Right atrium auricular region (tissue), 2 donors: Measurements from ENCODE around the gene SLIT1. TPM values are rescaled to one million over a fixed set of nuclear protein-coding genes. Genes with fewer than 3 reads are reported as not detected.
"Not testable (repeated sequence)": the region's sequence is repeated elsewhere in the genome, so short reads cannot be mapped to it uniquely, and the experiment has no call there.

Experiments
- DNase-seq: peaks from one replicate; pipeline ENCODE4 v3.0.0-alpha.2; 2019; ENCODE audit warnings: low spot score
- H3K27ac ChIP-seq, 2 donors: fragments of 200-600 bp; sonication (generic); 1 replicate in 1 of 2; 2 replicates in 1 of 2; pipeline ENCODE4 v1.5.1; 2016 to 2019
- H3K27me3 ChIP-seq, 2 donors: fragments of 200-600 bp; sonication (generic); one replicate each; pipeline versions ENCODE4 v1.5.1 to v1.6.0; 2017 to 2019
- H3K36me3 ChIP-seq: fragments of 200-600 bp; sonication (generic); one replicate; pipeline ENCODE4 v1.5.1; 2016
- H3K4me1 ChIP-seq, 2 donors: fragments of 200-600 bp; sonication (generic); one replicate each; pipeline versions ENCODE4 v1.5.1 to v1.6.0; 2017 to 2019
- H3K4me3 ChIP-seq, 2 donors: fragments of 200-600 bp; sonication (generic); 1 replicate in 1 of 2; 2 replicates in 1 of 2; pipeline ENCODE4 v1.5.1; 2017 to 2019; ENCODE audit warnings: mild to moderate bottlenecking in 1 of 2, moderate library complexity in 1 of 2
- H3K9me3 ChIP-seq, 2 donors: fragments of 200-600 bp; sonication (generic); one replicate each; pipeline ENCODE4 v1.5.1; 2019
- total RNA-seq, 2 donors: library from RNA; depleted of rRNA; stranded (reverse); fragments of >200 nt; gene quantifications; one replicate each; pipeline ENCODE4 v1.1.0, GENCODE V29; 2016
- TF ChIP-seq, protein P1 (sequence below), 2 donors: fragments of 200-600 bp; sonication (generic); IDR thresholded peaks; one replicate each; pipeline ENCODE4 v1.5.1; 2019; ENCODE audit warnings: antibody characterized with exemption in 2 of 2

Gene SLIT1
- total RNA-seq, 2 donors from 2014 or later: not detected

DNA sequence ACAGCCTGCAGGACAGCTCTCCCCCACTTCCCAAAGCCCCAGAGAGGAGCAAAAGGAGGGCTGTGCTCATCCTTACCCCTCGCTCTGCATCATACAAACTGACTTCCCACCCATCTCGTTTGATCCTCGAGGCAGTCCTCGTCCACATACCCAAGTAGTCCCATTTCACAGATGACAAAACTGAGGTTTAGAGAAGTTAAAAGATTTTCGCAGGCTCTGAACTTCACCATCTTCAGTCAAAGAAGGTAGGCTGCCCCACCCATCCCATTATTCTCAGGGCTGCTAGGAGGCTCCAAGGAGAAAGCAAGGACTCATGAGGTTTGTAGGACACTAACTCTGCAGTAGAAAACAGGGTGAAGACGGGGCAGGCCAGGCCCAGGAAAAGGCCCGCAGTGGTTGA is 147.1 kb downstream of the SLIT1 start:
- H3K4me3 ChIP-seq: no peak overlapping the region
- H3K27me3 ChIP-seq: no peaks in the 10 kb centered on the region
- no peak for DNase-seq
- H3K27ac ChIP-seq: no peak overlapping the region
- no peaks in the 10 kb centered on the region for H3K9me3 ChIP-seq
- TF ChIP-seq, protein P1, sequence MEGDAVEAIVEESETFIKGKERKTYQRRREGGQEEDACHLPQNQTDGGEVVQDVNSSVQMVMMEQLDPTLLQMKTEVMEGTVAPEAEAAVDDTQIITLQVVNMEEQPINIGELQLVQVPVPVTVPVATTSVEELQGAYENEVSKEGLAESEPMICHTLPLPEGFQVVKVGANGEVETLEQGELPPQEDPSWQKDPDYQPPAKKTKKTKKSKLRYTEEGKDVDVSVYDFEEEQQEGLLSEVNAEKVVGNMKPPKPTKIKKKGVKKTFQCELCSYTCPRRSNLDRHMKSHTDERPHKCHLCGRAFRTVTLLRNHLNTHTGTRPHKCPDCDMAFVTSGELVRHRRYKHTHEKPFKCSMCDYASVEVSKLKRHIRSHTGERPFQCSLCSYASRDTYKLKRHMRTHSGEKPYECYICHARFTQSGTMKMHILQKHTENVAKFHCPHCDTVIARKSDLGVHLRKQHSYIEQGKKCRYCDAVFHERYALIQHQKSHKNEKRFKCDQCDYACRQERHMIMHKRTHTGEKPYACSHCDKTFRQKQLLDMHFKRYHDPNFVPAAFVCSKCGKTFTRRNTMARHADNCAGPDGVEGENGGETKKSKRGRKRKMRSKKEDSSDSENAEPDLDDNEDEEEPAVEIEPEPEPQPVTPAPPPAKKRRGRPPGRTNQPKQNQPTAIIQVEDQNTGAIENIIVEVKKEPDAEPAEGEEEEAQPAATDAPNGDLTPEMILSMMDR (IDR thresholded peaks at IDR 0.05): no peak
- no peaks in the 10 kb centered on the region for H3K36me3 ChIP-seq
- H3K4me1 ChIP-seq: peaks cover 0 to 15% of the 10 kb centered on the region in 2 donors

DNA sequence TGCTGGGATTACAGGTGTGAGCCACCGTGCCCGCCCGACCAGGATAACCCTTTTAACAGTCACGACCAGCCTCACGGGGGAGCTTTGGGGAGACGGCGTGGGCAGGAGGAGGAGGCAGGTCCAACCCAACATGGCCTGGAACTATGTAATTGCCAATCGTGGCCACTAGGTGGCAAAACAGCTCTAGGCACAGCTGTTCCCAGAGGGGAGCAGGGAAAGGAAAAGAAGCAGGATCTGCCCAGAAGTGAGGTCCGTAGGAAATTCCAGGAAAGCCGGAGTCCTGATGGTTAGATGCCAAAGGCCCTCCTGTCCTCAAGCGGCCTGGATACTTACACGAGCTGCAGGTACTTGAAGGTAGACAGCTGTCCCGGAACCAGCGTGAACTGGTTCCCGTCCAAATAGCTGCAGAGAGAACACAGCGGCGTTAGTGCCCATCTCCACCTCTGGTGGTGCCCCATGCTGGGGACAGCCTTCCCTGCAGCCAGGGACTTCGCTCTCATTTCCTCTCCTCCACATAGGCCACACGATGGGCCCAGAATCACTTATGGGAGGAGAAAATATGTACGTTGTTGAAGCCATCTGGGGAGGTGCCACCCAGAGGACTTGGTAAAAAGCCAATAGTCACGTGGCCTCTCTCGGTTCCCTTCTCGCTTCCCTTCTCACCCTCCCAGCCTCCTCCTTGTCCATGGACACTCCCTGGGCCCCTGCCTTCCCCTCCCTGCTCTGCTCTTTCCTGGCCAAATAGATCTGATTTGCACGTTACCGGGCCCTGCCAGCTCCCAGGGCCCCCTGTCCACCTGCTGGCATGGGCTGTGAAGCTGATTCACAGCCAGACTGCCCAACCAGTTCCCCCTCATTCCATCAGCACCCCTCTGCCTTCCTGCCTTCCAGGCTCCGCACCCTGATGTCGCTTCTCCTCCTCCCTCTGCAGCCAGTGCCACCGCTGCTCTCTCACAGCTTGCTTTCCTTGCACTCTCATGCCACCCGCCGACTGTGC is 148.1 kb downstream of the SLIT1 start:
- Histone ChIP-seq H3K27me3 (no peaks in the 10 kb centered on the region), H3K4me3 (peak overlapping the region; percentile 25 to 52), H3K4me1 (peaks cover 0 to 15% of the 10 kb centered on the region in 2 donors), H3K36me3 (no peaks in the 10 kb centered on the region), H3K9me3 (no peaks in the 10 kb centered on the region), H3K27ac (no peak overlapping the region)
- TF ChIP-seq, protein P1 (IDR thresholded peaks at IDR 0.05): peak; percentile 59 to 92
- peak; percentile 83 for DNase-seq

DNA sequence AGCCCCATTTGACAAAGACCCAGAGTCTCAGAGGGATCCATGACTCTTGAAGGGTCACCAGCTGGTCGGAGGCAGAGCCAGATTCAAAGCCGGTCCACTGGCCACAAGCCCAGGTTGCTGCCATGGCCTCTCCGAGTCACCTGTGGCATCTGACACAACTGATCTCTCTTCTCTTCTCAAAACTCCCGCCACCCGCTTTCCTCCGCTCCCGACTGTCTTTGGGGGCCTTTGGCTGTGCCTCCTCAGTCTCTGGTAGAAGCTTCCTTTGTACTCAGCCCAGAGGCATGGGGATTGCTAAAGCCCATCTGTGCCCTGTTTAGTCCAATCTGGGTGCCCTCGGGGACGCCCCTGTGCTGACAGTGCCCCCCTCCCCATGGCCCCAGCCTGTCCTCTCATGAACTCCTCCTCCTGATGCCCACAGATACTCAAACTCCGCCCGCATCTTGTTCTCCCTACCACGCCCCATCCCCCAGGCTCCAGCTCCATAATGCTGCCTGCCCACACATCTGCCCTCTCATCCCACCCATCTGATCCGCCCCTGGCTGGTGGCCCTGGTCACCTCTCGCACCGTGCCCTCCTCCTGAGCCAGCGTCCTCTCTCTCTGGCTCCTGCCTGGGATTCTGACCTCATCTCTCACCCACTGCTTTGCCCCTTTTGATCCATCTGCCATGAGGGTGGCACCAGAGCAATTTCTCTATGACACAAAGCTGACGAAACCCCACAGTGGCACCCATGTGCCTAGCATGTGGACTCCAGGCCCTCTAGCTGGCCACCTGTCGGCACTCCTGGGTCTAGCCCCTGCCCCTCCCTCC is 150.6 kb downstream of the SLIT1 start:
- no peak overlapping the region for H3K27ac ChIP-seq
- H3K4me1 ChIP-seq: peaks cover 0 to 15% of the 10 kb centered on the region in 2 donors
- H3K9me3 ChIP-seq: no peaks in the 10 kb centered on the region
- TF ChIP-seq, protein P1 (IDR thresholded peaks at IDR 0.05): no peak
- no peaks in the 10 kb centered on the region for H3K36me3 ChIP-seq
- no peak for DNase-seq
- H3K27me3 ChIP-seq: no peaks in the 10 kb centered on the region
- H3K4me3 ChIP-seq: no peak overlapping the region

DNA sequence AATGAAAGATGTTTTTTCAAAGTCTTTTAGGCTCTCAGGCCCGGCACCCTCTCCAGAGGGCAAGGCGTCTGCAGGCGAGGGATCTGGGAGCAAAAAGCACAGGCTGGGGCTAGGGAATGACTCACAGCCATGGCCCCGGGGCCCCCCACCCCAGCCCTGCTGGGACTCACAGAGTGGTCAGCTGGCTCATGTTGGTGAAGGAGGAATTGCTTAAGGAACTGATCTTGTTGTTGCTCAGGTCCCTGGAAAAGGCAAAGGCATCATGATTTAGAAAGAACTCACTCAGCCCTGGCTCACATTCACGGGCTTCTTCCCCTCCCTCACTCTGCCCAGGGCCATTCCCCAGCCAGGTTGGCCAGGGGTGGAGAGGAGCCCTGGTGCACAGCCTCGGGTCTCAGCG is 151.5 kb downstream of the SLIT1 start:
- no peaks in the 10 kb centered on the region for H3K9me3 ChIP-seq
- no peaks in the 10 kb centered on the region for H3K27me3 ChIP-seq
- no peak overlapping the region for H3K27ac ChIP-seq
- peaks cover 0 to 15% of the 10 kb centered on the region in 2 donors for H3K4me1 ChIP-seq
- H3K36me3 ChIP-seq: no peaks in the 10 kb centered on the region
- TF ChIP-seq, protein P1 (IDR thresholded peaks at IDR 0.05): no peak
- H3K4me3 ChIP-seq: no peak overlapping the region
- no peak for DNase-seq

DNA sequence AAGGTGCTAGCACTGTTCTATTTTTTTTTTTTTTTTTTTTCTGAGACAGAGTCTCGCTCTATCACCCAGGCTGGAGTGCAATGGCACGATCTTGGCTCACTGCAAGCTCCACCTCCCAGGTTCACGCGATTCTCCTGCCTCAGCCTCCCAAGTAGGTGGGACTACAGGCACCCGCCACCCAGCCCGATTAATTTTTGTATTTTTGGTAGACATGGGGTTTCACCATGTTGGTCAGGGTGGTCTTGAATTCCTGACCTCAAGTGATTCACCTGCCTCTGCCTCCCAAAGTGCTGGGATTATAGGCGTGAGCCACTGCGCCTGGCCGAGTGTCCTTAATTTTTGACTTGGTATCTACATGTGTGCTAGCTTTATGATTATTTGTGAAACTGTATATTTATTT is 151.9 kb downstream of the SLIT1 start:
- H3K36me3 ChIP-seq, H3K9me3 ChIP-seq, H3K27ac ChIP-seq, H3K4me3 ChIP-seq, DNase-seq, H3K27me3 ChIP-seq: not testable (repeated sequence)
- peaks cover 0 to 15% of the 10 kb centered on the region in 2 donors for H3K4me1 ChIP-seq

DNA sequence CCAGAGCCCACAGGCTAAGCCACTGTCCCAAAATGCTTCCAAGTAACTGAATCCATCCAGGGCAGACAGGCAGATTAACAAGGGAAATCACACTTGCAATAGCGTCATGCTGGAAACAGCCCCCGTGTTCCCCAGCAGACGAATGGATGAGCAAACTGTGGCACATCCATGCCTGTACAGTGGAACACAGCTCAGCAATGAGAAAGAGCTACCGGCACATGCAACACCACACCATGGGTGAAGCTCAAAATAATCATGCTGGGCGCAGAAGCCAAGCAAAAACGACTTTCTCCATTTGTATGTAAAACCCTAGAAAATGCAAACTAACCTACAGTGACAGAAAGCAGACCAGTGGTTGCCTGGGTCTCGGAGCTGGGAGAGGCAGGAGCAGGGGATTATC is 153.1 kb downstream of the SLIT1 start:
- no peaks in the 10 kb centered on the region for H3K9me3 ChIP-seq
- no peak overlapping the region for H3K27ac ChIP-seq
- H3K4me3 ChIP-seq: no peak overlapping the region
- H3K27me3 ChIP-seq: no peaks in the 10 kb centered on the region
- no peaks in the 10 kb centered on the region for H3K36me3 ChIP-seq
- H3K4me1 ChIP-seq: peaks cover 0 to 9% of the 10 kb centered on the region in 2 donors
- DNase-seq: no peak
- TF ChIP-seq, protein P1 (IDR thresholded peaks at IDR 0.05): no peak
